D721Med (cell line): ENCODE results near the gene LRRC1.
"Not testable (repeated sequence)": the region's sequence is repeated elsewhere in the genome, so short reads cannot be mapped to it uniquely, and the experiment has no call there.

Source experiments
- DNase-seq: peaks from one replicate; pipeline ENCODE4 v3.0.0; 2011; ENCODE audit warnings: low spot score; ENCODE audit not compliant: insufficient read length
- FAIRE-seq: peaks from 2 replicates; lab custom pipeline; 2011; peaks lifted over from hg19 to GRCh38; lab: Jason Lieb, UNC
- CTCF ChIP-seq: IDR thresholded peaks from 2 replicates; pipeline ENCODE4 v1.5.1; 2012; ENCODE audit warnings: mild to moderate bottlenecking, control low read depth; ENCODE audit not compliant: insufficient read depth; ENCODE audit errors: missing control alignments

Gene LRRC1

GRCh38 chr6:53770780-53771249 is 24.0 kb upstream of the LRRC1 start:
- TF ChIP-seq CTCF: no peak
- FAIRE-seq: no peak

GRCh38 chr6:53771785-53772624 is 22.8 kb upstream of the LRRC1 start:
- FAIRE-seq (no peak), DNase-seq (no peak)
- TF ChIP-seq CTCF: no peak

More at GRCh38 chr6:53770780-53771249, 24.0 kb upstream of the LRRC1 start:
- DNase-seq: no peak

GRCh38 chr6:53773044-53773696 is 21.6 kb upstream of the LRRC1 start:
- DNase-seq (no peak), FAIRE-seq (no peak)
- no peak for TF ChIP-seq CTCF

GRCh38 chr6:53776152-53776551 is 18.7 kb upstream of the LRRC1 start:
- not testable (repeated sequence) for DNase-seq, FAIRE-seq

- not testable (repeated sequence) for DNase-seq, FAIRE-seq
Measured at GRCh38 chr6:53784991-53785390, 9.8 kb upstream of the LRRC1 start.

GRCh38 chr6:53786832-53787231 is 8.0 kb upstream of the LRRC1 start:
- no peak for TF ChIP-seq CTCF
- DNase-seq: no peak
- no peak for FAIRE-seq

- no peak for DNase-seq
- peak; percentile 25 for FAIRE-seq
- no peak for TF ChIP-seq CTCF
Measured at GRCh38 chr6:53790886-53791285, 3.9 kb upstream of the LRRC1 start.

GRCh38 chr6:53792016-53792415 is 2.8 kb upstream of the LRRC1 start:
- no peak for TF ChIP-seq CTCF
- no peak for FAIRE-seq
- DNase-seq: no peak
